Brain pericyte (primary cell): ENCODE data around the gene CRYBG3.
"Not testable (repeated sequence)": the region's sequence is repeated elsewhere in the genome, so short reads cannot be mapped to it uniquely, and the experiment has no call there.

Experiments used
- DNase-seq: peaks from one replicate; pipeline ENCODE4 v3.0.0-alpha.2; 2012; ENCODE audit warnings: low read depth, low spot score

Gene CRYBG3

DNA sequence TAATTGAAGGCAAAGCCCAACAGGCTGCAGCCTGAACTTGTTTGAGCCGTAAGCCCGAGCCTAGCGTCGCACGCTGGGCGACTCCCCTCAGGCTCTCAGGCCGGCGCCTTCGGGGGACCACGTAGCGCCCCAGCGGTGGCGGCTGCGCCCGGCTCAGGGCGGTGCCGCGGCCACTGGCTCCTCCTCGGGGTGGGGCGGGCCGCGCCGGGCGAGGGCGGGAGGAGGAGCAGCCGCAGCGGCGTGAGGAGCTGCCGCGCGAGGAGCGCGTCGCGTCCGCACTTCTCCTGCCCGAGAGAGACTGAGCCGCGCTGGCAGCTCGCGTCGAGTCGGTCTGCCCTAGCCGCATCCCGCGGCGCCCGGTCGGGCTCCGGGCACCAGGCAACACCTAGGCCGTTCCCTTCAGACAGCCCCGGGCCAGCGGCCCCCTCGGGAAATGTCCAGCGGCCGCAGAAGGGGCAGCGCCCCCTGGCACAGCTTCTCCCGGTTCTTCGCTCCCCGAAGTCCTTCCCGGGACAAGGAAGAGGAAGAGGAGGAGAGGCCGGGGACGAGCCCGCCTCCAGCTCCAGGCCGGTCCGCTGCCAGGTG lies at the start of gene CRYBG3:
Gene CRYBG3, plus strand, starts transcription at position 238 of the 585 bp plus-strand sequence. Its CDS starts 196 bp downstream, at position 434.
- no peak for DNase-seq

DNA sequence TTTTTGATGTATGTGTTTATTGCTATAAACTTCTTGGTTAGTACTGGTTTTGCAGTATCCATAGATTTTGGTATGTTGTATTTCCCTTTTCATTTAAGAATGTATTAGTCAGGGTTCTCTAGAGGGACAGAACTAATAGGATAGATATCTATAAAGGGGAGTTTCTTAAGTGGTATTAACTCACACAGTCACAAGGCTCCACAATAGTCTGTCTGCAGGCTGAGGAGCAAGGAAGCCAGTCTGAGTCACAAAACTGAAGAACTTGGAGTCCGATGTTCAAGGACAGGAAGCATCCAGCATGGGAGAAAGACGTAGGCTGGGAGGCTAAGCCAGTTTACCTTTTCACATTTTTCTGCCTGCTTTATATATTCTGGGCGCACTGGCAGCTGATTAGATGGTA lies 48.9 kb upstream of the CRYBG3 start:
- DNase-seq: no peak

GRCh38 chr3:97778152-97778551 lies 43.7 kb upstream of the CRYBG3 start:
- no peak for DNase-seq

GRCh38 chr3:97793420-97794019 lies 28.3 kb upstream of the CRYBG3 start:
- DNase-seq: peak; percentile 17

DNA sequence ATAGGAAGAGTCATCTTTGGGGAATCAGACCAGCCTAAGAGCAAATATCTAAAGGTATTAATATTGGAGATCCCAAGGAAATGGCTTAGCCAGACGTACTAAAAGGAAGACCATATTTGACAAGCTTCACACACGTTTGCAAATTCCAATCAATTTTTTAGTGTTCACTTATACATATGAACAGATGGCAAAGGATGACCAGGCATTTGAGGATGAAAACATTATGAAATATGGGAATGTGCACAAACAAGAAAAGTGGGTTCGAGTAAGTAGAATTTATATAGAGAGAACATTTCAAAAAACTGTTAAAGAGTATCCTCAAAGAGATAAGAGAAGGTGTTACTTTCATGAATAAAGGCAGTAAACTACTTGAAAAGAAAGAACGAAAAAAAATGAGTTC lies 25.9 kb upstream of the CRYBG3 start:
- no peak for DNase-seq

GRCh38 chr3:97804471-97804870 lies 17.3 kb upstream of the CRYBG3 start:
- no peak for DNase-seq

- DNase-seq: no peak
These were observed 10.9 kb upstream of the CRYBG3 start for GRCh38 chr3:97810779-97811390.

DNA sequence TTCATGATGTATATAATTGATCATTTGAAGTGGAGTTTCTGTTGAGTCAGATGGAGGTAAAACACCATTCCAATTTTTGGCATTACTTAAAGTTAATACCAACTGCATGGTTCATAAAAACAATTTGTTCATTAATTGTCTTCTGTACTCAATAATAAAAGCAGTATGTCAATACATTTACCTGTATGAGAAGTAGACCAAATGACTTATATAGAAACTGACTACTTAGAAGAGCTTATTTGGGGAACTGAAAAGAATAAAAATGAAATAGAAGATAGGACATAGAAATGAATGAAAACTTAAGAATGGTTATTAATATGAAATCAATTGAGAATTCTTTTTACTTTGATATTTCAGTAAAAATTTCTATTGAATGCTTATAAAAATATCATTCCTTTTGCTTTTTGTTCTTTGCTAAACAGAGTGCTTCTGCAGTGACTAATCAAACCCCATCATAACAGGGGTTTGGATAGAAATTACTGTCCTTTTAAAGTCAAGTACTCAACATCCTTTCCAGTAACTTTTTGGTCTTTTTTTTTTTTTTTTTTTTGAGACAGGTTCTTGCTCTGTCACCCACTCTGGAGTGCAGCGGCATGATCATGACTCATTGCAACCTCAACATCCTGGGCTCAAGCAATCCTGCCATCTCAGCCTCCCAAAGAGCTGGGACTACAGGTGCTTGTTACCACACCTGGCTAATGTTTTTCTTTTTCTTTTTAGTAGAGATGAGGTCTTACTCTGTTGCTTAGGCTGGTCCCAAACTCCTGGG lies 6.5 kb upstream of the CRYBG3 start:
- no peak for DNase-seq

DNA sequence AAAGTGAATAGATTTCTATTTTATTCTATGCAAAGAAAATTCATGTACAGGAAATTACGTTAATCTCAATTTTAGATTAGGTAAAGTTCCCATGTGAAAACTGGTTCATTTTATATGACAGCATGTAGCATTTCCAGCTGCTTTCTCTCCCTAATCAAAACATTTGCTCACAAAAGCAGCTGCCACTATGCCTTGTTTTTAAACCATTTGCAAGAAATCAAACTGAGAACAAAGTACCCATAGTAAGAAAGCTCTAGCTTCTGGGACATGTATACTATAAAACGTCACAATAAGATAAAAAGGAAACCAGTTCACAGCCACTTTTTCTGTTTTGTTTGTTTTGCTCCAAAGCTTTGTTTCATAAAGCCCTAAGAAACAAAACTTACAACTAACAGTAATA lies 5.0 kb upstream of the CRYBG3 start:
- no peak for DNase-seq

- no peak for DNase-seq
These were observed 3.8 kb upstream of the CRYBG3 start for GRCh38 chr3:97817965-97818364.

DNA sequence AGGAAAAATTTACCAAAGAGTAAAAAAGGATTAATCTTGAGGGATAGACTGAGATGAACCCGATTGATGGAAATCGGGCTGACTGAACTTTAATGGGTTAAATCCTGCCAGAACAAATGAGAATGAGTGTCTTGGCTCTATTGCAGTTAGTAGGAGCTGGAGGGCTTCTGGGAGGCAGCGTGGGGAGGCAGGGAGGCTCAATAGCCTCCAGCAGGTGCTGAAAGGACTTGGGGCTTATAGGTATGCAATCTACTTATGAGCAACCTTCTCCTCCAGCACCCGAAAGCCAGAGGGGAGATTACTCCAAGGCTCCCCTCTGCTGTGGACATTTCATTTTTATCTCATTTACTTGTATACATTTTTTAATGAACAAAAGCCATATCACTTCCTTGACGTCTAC lies 1.0 kb upstream of the CRYBG3 start:
- DNase-seq: no peak

- peak; percentile 40 for DNase-seq
These were observed 481 bp upstream of the CRYBG3 start for GRCh38 chr3:97821287-97821773.

DNA sequence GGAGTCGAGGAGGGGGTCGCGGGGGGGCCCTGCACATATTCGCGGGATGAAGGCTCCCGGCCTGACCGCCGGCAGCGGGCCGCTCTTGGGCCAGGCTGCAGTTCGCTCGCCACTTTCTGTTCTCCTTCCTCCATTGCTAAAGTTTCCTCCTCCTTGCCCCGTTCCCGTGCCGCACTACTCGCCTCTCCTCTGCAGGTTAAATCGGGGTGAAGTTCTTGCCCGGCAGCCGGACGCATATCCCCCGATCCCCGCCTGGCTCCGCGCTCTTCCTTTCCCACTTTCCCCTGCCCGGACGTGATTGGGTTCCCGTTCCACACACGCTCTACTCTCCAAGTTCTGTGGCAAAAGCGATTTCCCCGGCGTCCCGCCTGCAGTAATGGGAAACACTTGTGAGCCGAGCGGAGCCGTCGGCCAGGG lies 556 bp downstream of the CRYBG3 start:
- DNase-seq: no peak

GRCh38 chr3:97823046-97824004 lies 1.5 kb downstream of the CRYBG3 start:
- no peak for DNase-seq

GRCh38 chr3:97825101-97825500 lies 3.3 kb downstream of the CRYBG3 start:
- no peak for DNase-seq

GRCh38 chr3:97827741-97828471 lies 6.1 kb downstream of the CRYBG3 start:
- DNase-seq: no peak

- DNase-seq: no peak
These were observed 7.4 kb downstream of the CRYBG3 start for GRCh38 chr3:97829198-97829597.

- no peak for DNase-seq
These were observed 8.8 kb downstream of the CRYBG3 start for GRCh38 chr3:97830638-97831037.

DNA sequence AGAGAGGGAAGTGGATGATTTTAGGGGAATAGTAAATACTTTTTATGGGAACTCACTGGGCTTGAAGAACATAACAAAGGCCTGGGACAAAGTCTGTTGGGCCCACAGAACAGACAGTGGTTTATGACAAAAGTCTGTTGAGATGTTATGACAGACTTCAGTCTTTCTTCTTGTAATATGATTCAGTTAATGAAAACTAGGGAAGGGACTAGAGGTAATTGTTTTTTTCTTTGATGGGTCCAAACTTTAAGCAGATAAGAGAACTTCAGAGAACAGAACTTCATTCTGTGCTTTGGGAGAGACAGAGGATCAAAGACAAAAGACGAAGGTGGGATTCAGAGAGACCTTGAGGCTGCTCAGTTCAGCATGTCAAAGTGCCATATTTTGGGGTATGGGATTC lies 9.3 kb downstream of the CRYBG3 start:
- DNase-seq: no peak

DNA sequence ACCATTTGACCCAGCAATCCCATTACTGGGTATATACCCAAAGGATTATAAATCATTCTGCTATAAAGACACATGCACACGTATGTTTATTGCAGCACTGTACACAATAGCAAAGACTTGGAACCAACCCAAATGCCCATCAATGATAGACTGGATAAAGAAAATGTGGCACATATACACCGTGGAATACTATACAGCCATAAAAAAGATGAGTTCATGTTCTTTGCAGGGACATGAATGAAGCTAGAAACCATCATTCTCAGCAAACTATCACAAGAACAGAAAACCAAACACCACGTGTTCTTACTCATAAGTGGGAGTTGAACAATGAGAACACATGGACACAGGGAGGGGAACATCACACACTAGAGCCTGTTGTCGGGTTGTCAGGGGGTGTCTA lies 11.4 kb downstream of the CRYBG3 start:
- DNase-seq: not testable (repeated sequence)

- no peak for DNase-seq
These were observed 13.9 kb downstream of the CRYBG3 start for GRCh38 chr3:97835761-97836160.
